Progenitor cell of endocrine pancreas (in vitro differentiated cells): ENCODE data around the gene FTMT. TPM values are rescaled to one million over a fixed set of nuclear protein-coding genes. Genes with fewer than 3 reads are reported as not detected.

Experiments
- DNase-seq: peaks from one replicate; pipeline ENCODE4 v3.0.0; 2021; ENCODE audit warnings: low spot score; ENCODE audit not compliant: unreplicated experiment
- H3K27ac Mint-ChIP-seq: 2 replicates; pipeline ENCODE4 v1.8.0; 2021; ENCODE audit warnings: mild to moderate bottlenecking, moderate library complexity, mixed read lengths
- H3K27me3 Mint-ChIP-seq: 2 replicates; pipeline ENCODE4 v1.8.0; 2021; ENCODE audit warnings: mixed read lengths
- H3K36me3 Mint-ChIP-seq: 2 replicates; pipeline ENCODE4 v1.8.0; 2022; ENCODE audit warnings: mixed read lengths; ENCODE audit not compliant: insufficient read depth
- H3K4me1 Mint-ChIP-seq: 2 replicates; pipeline ENCODE4 v1.8.0; 2021; ENCODE audit warnings: low read depth, mixed read lengths
- H3K4me3 Mint-ChIP-seq: 2 replicates; pipeline ENCODE4 v1.8.0; 2021; ENCODE audit warnings: low read depth, mild to moderate bottlenecking, moderate library complexity, mixed read lengths
- H3K9me3 Mint-ChIP-seq: 2 replicates; pipeline ENCODE4 v1.8.0; 2021; ENCODE audit warnings: low read depth, mixed read lengths
- CTCF ChIP-seq: fragments of 200-600 bp; sonication (generic); IDR thresholded peaks from one replicate; pipeline ENCODE4 v1.5.0; 2021; ENCODE audit warnings: antibody characterized with exemption, mild to moderate bottlenecking; ENCODE audit not compliant: unreplicated experiment
- total RNA-seq: library from RNA; stranded (reverse); gene quantifications from 2 replicates; pipeline ENCODE4 v1.2.1, GENCODE V29; 2021

The FTMT gene
- total RNA-seq, 1 donor from 2014 or later, result not detected

GRCh38 chr5:121873409-121873808 lies 21.7 kb downstream of the FTMT start:
- DNase-seq, result no peak
- Mint-ChIP-seq H3K36me3 (no peaks in the 10 kb centered on the region), H3K27me3 (no peaks in the 10 kb centered on the region), H3K27ac (no peak overlapping the region), H3K4me1 (no peaks in the 10 kb centered on the region), H3K4me3 (no peak overlapping the region), H3K9me3 (no peaks in the 10 kb centered on the region)
- no peak for TF ChIP-seq CTCF

GRCh38 chr5:121885630-121886029 lies 33.9 kb downstream of the FTMT start:
- Mint-ChIP-seq H3K27ac (no peak overlapping the region), H3K4me3 (no peak overlapping the region), H3K9me3 (no peaks in the 10 kb centered on the region), H3K27me3 (no peaks in the 10 kb centered on the region), H3K36me3 (no peaks in the 10 kb centered on the region), H3K4me1 (no peaks in the 10 kb centered on the region)
- no peak for TF ChIP-seq CTCF
- no peak for DNase-seq

GRCh38 chr5:121887727-121888126 lies 36.0 kb downstream of the FTMT start:
- no peak overlapping the region for H3K27ac Mint-ChIP-seq
- no peaks in the 10 kb centered on the region for H3K36me3 Mint-ChIP-seq
- no peaks in the 10 kb centered on the region for H3K27me3 Mint-ChIP-seq
- DNase-seq, result no peak
- no peaks in the 10 kb centered on the region for H3K4me1 Mint-ChIP-seq
- no peaks in the 10 kb centered on the region for H3K9me3 Mint-ChIP-seq
- TF ChIP-seq CTCF, result no peak
- no peak overlapping the region for H3K4me3 Mint-ChIP-seq

DNA sequence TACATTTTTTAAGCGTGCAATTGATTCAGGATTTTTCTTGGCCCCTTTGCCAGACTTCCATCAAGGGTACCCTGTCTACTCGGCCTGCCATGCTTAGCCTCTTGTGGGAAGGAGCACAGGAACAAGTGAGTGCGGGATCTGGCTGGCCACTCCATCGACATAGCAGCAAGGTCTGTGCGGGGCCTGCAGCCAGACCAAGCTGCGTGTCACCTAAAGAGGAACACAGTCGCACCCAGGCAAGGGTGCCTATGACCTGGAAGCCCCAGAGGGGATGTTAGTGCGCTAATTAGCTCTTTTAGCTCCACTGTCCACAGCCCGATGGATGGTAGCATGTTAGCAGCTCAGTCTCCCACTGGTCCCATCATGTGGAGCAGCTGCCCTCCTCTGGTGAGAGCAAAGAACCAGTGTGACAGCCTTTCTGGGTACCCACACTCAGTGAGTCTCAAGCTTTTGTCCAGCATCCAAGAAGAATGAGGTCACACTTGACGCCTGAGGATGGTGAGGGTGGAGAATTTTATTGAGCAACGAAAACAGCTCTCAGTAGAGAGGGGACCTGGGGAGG lies 38.7 kb downstream of the FTMT start:
- no peak for DNase-seq
- TF ChIP-seq CTCF, result no peak

GRCh38 chr5:121897341-121897740 lies 45.7 kb downstream of the FTMT start:
- H3K9me3 Mint-ChIP-seq, result peaks cover 5% of the 10 kb centered on the region
- H3K27me3 Mint-ChIP-seq, result no peaks in the 10 kb centered on the region
- no peak for TF ChIP-seq CTCF
- no peaks in the 10 kb centered on the region for H3K36me3 Mint-ChIP-seq
- no peak overlapping the region for H3K27ac Mint-ChIP-seq
- DNase-seq, result no peak
- no peaks in the 10 kb centered on the region for H3K4me1 Mint-ChIP-seq
- H3K4me3 Mint-ChIP-seq, result no peak overlapping the region

More for the DNA sequence above, 38.7 kb downstream of the FTMT start:
- no peak overlapping the region for H3K4me3 Mint-ChIP-seq
- H3K27ac Mint-ChIP-seq, result no peak overlapping the region
- peaks cover 5% of the 10 kb centered on the region for H3K9me3 Mint-ChIP-seq
- no peaks in the 10 kb centered on the region for H3K4me1 Mint-ChIP-seq
- H3K36me3 Mint-ChIP-seq, result no peaks in the 10 kb centered on the region
- no peaks in the 10 kb centered on the region for H3K27me3 Mint-ChIP-seq
